Stimulated activated memory B cell treated with anti-CD40 and anti-IgM and Interleukin-4, amounts not matched to agents 10 μg/mL and 1 μg/mL and 100 μg/mL, for 72 hours (primary cell): ENCODE measurements around the gene WNK1.

ENCODE experiments used
- ATAC-seq: fragments of 150-1000 bp; cut with Tn5 transposase; 2 replicates; pipeline ENCODE4 v1.10.0; 2021
- H3K27ac Mint-ChIP-seq: one replicate; pipeline ENCODE4 v1.8.0; 2022; ENCODE audit warnings: mild to moderate bottlenecking, mixed read lengths
- H3K27me3 Mint-ChIP-seq: one replicate; pipeline ENCODE4 v1.8.0; 2022; ENCODE audit warnings: mixed read lengths
- H3K36me3 Mint-ChIP-seq: one replicate; pipeline ENCODE4 v1.8.0; 2022; ENCODE audit warnings: mixed read lengths
- H3K4me1 Mint-ChIP-seq: one replicate; pipeline ENCODE4 v1.8.0; 2022; ENCODE audit warnings: mixed read lengths
- H3K4me3 Mint-ChIP-seq: one replicate; pipeline ENCODE4 v1.8.0; 2022; ENCODE audit warnings: mild to moderate bottlenecking, moderate library complexity, mixed read lengths
- H3K9me3 Mint-ChIP-seq: one replicate; pipeline ENCODE4 v1.8.0; 2022; ENCODE audit warnings: mixed read lengths

The WNK1 gene

DNA sequence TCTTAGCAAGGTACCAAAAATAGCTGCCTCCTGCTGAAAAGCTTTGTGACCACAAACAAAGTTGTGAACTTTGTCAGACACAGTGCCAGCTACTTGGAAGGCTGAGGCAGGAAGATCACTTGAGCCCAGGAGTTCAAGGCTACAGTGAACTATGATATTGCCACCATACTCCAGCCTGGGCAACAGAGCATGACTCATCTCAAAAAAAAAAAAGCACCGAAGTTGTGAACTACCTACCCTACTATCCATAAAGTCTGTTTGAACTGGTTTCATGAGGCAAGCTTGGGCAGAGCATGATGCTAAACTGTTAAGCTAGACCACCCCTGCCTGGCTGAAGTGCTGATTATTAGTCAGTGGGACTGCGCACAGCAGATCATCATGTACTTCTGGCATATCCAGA lies 121.6 kb downstream of the WNK1 start:
- Mint-ChIP-seq H3K27ac (no peak overlapping the region), H3K4me1 (no peaks in the 10 kb centered on the region), H3K4me3 (no peak overlapping the region), H3K27me3 (no peaks in the 10 kb centered on the region), H3K36me3 (peaks cover 7% of the 10 kb centered on the region), H3K9me3 (no peaks in the 10 kb centered on the region)
- ATAC-seq, result no peak

DNA sequence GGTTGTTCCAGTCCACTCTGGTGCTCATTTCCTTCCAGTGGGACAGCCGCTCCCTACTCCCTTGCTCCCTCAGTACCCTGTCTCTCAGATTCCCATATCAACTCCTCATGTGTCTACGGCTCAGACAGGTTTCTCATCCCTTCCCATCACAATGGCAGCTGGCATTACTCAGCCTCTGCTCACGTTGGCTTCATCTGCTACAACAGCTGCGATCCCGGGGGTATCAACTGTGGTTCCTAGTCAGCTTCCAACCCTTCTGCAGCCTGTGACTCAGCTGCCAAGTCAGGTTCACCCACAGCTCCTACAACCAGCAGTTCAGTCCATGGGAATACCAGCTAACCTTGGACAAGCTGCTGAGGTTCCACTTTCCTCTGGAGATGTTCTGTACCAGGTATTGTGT lies 127.3 kb downstream of the WNK1 start:
- no peaks in the 10 kb centered on the region for H3K4me1 Mint-ChIP-seq
- H3K27ac Mint-ChIP-seq, result no peak overlapping the region
- H3K27me3 Mint-ChIP-seq, result no peaks in the 10 kb centered on the region
- no peak for ATAC-seq
- no peaks in the 10 kb centered on the region for H3K9me3 Mint-ChIP-seq
- H3K36me3 Mint-ChIP-seq, result peaks cover 45% of the 10 kb centered on the region
- H3K4me3 Mint-ChIP-seq, result no peak overlapping the region

DNA sequence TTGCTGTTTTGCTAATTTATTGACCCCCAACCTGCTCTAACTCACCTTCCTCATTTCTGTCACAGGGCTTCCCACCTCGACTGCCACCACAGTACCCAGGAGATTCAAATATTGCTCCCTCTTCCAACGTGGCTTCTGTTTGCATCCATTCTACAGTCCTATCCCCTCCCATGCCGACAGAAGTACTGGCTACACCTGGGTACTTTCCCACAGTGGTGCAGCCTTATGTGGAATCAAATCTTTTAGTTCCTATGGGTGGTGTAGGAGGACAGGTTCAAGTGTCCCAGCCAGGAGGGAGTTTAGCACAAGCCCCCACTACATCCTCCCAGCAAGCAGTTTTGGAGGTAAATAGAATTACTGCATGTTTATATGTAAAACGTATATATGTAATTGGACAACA lies 128.3 kb downstream of the WNK1 start:
- Mint-ChIP-seq H3K4me3 (no peak overlapping the region), H3K4me1 (no peaks in the 10 kb centered on the region), H3K36me3 (peaks cover 51% of the 10 kb centered on the region), H3K27me3 (no peaks in the 10 kb centered on the region), H3K27ac (no peak overlapping the region), H3K9me3 (no peaks in the 10 kb centered on the region)
- no peak for ATAC-seq

DNA sequence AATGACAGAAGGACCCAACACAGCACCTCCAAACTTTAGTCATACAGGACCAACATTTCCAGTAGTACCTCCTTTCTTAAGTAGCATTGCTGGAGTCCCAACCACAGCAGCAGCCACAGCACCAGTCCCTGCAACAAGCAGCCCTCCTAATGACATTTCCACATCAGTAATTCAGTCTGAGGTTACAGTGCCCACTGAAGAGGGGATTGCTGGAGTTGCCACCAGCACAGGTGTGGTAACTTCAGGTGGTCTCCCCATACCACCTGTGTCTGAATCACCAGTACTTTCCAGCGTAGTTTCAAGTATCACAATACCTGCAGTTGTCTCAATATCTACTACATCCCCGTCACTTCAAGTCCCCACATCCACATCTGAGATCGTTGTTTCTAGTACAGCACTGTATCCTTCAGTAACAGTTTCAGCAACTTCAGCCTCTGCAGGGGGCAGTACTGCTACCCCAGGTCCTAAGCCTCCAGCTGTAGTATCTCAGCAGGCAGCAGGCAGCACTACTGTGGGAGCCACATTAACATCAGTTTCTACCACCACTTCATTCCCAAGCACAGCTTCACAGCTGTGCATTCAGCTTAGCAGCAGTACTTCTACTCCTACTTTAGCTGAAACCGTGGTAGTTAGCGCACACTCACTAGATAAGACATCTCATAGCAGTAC lies 132.5 kb downstream of the WNK1 start:
- Mint-ChIP-seq H3K9me3 (no peaks in the 10 kb centered on the region), H3K27me3 (no peaks in the 10 kb centered on the region), H3K4me1 (no peaks in the 10 kb centered on the region), H3K27ac (peak overlapping the region; percentile 2), H3K4me3 (no peak overlapping the region), H3K36me3 (peaks cover 68% of the 10 kb centered on the region)
- no peak for ATAC-seq

DNA sequence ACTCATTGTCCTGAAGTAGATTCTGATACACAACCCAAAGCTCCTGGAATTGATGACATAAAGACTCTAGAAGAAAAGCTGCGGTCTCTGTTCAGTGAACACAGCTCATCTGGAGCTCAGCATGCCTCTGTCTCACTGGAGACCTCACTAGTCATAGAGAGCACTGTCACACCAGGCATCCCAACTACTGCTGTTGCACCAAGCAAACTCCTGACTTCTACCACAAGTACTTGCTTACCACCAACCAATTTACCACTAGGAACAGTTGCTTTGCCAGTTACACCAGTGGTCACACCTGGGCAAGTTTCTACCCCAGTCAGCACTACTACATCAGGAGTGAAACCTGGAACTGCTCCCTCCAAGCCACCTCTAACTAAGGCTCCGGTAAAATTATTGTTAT lies 133.3 kb downstream of the WNK1 start:
- Mint-ChIP-seq H3K36me3 (peaks cover 61% of the 10 kb centered on the region), H3K4me1 (no peaks in the 10 kb centered on the region), H3K4me3 (no peak overlapping the region), H3K9me3 (no peaks in the 10 kb centered on the region), H3K27me3 (no peaks in the 10 kb centered on the region), H3K27ac (peak overlapping the region; percentile 2)
- ATAC-seq, result no peak

DNA sequence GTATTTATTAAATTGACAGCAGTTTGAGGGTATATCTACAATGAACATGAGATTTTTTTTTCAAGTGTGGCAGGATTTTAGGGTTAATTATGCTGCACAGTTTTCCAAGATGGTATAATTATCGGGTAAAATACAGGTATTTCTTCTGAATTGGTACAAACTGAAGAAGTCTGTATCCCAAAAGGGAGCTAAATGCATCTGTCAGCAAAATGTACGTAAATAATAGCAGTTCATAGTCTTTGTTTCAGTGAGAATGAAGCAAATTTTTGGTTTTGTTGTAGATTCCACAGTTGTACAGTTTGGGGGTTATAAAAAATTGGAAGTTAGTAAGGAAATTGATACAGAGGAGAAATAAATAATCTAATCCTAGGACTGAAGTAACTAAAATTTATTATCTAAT lies 133.8 kb downstream of the WNK1 start:
- Mint-ChIP-seq H3K4me1 (no peaks in the 10 kb centered on the region), H3K36me3 (peaks cover 59% of the 10 kb centered on the region), H3K27me3 (no peaks in the 10 kb centered on the region), H3K27ac (no peak overlapping the region), H3K4me3 (no peak overlapping the region), H3K9me3 (no peaks in the 10 kb centered on the region)
- no peak for ATAC-seq

DNA sequence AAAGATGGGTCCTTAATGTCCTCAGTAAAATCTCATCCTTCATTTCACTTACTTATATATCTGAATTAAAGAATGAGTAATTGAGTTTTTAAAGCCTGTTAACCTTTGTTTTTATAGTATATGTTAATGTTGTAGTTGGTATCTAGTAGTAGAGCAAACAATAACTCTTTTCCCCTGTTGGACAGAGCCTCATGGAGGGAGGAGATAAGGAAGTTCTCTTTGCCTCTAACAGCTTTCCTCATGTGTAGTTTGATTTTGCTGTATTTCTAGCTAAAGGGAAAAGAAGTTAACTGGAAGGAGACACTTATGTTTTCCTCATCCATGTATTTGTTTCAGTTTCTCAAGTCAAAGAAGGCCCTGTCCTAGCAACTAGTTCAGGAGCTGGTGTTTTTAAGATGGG lies 141.8 kb downstream of the WNK1 start:
- no peak for ATAC-seq
- Mint-ChIP-seq H3K4me1 (no peaks in the 10 kb centered on the region), H3K9me3 (no peaks in the 10 kb centered on the region), H3K36me3 (peaks cover 31% of the 10 kb centered on the region), H3K4me3 (no peak overlapping the region), H3K27ac (no peak overlapping the region), H3K27me3 (no peaks in the 10 kb centered on the region)

DNA sequence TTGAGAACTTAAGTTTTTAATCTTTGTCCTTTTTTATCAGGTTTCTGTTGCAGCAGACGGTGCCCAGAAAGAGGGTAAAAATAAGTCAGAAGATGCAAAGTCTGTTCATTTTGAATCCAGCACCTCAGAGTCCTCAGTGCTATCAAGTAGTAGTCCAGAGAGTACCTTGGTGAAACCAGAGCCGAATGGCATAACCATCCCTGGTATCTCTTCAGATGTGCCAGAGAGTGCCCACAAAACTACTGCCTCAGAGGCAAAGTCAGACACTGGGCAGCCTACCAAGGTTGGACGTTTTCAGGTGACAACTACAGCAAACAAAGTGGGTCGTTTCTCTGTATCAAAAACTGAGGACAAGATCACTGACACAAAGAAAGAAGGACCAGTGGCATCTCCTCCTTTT lies 143.7 kb downstream of the WNK1 start:
- Mint-ChIP-seq H3K36me3 (peaks cover 41% of the 10 kb centered on the region), H3K4me1 (no peaks in the 10 kb centered on the region), H3K27me3 (no peaks in the 10 kb centered on the region), H3K27ac (no peak overlapping the region), H3K9me3 (no peaks in the 10 kb centered on the region), H3K4me3 (no peak overlapping the region)
- no peak for ATAC-seq

DNA sequence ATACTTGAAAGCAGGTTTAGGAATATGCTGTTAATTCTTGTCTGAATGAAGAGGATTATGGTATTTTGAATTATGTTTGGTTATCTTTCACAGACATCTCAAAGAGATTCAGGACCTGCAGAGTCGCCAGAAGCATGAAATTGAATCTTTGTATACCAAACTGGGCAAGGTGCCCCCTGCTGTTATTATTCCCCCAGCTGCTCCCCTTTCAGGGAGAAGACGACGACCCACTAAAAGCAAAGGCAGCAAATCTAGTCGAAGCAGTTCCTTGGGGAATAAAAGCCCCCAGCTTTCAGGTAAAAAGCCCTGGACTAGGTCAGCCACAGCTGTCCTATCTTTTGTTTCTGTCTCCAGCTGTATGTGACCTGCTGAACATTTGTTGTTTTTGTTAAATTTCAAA lies 145.0 kb downstream of the WNK1 start:
- Mint-ChIP-seq H3K9me3 (no peaks in the 10 kb centered on the region), H3K4me3 (no peak overlapping the region), H3K4me1 (no peaks in the 10 kb centered on the region), H3K36me3 (peaks cover 49% of the 10 kb centered on the region), H3K27ac (no peak overlapping the region), H3K27me3 (no peaks in the 10 kb centered on the region)
- no peak for ATAC-seq

DNA sequence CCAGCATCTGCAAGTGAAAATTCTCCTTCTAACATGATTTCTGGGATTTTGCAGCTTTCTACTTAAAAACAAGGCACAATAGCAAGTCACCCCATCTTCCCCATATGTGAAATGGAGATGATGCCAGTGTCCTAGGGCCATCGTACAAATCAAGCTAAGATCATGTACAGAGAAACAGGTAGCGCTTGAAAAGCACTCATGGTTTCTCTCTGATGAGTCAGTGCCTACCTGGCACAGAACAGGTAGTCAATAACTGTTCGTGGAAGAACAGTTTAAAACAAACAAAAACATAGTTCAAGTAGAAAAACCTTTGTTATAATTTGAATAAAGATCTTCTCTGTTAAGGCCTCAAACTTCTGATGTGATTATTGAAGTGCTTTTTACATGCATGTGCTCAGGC lies 150.2 kb downstream of the WNK1 start:
- ATAC-seq, result no peak
- H3K27ac Mint-ChIP-seq, result peak overlapping the region; percentile 48
- H3K9me3 Mint-ChIP-seq, result no peaks in the 10 kb centered on the region
- no peak overlapping the region for H3K4me3 Mint-ChIP-seq
- no peaks in the 10 kb centered on the region for H3K27me3 Mint-ChIP-seq
- H3K36me3 Mint-ChIP-seq, result peaks cover 81% of the 10 kb centered on the region
- peaks cover 5% of the 10 kb centered on the region for H3K4me1 Mint-ChIP-seq

DNA sequence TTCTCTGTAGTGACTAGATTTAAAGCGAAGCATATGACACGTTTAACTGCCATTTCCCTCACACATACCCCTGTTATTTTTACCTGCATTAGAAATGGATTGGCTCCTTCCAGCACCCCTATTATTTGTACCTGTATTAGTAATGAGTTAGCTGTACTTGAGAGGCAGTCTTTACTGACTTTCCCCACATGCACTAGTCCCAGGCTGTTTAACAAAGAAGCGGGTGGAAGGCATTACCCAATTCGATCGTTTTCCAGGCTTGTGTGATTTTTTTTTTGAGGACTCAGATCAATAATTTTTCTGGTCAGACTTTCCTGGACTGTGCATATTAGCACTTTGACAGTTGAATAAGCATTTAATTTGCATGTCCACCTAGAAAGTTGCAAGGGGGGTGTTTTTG lies 150.7 kb downstream of the WNK1 start:
- peaks cover 5% of the 10 kb centered on the region for H3K4me1 Mint-ChIP-seq
- H3K36me3 Mint-ChIP-seq, result peaks cover 82% of the 10 kb centered on the region
- H3K4me3 Mint-ChIP-seq, result no peak overlapping the region
- no peaks in the 10 kb centered on the region for H3K9me3 Mint-ChIP-seq
- no peaks in the 10 kb centered on the region for H3K27me3 Mint-ChIP-seq
- ATAC-seq, result no peak
- no peak overlapping the region for H3K27ac Mint-ChIP-seq

DNA sequence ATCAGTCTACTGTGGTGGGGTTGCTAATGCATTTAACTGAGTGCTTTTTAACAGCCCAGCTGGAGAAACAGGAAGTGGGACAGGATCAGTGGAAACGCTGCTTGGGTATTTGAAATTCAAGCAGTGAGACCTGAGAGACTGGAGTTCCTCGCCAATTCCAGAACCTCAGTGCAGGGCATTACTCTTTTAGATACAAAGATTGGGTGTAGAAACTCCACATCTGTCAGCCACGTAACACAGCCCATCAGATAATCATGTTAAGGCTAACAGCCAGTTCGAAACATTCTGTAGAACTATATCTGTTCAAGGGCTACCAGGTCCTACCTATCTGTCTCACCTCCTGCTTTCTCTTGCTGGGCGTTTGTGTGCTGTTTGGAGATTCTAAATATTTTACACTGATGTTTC lies 151.6 kb downstream of the WNK1 start:
- Mint-ChIP-seq H3K9me3 (no peaks in the 10 kb centered on the region), H3K4me1 (peaks cover 5% of the 10 kb centered on the region), H3K27ac (peak overlapping the region; percentile 66), H3K4me3 (no peak overlapping the region), H3K27me3 (no peaks in the 10 kb centered on the region), H3K36me3 (peaks cover 82% of the 10 kb centered on the region)
- ATAC-seq, result no peak

DNA sequence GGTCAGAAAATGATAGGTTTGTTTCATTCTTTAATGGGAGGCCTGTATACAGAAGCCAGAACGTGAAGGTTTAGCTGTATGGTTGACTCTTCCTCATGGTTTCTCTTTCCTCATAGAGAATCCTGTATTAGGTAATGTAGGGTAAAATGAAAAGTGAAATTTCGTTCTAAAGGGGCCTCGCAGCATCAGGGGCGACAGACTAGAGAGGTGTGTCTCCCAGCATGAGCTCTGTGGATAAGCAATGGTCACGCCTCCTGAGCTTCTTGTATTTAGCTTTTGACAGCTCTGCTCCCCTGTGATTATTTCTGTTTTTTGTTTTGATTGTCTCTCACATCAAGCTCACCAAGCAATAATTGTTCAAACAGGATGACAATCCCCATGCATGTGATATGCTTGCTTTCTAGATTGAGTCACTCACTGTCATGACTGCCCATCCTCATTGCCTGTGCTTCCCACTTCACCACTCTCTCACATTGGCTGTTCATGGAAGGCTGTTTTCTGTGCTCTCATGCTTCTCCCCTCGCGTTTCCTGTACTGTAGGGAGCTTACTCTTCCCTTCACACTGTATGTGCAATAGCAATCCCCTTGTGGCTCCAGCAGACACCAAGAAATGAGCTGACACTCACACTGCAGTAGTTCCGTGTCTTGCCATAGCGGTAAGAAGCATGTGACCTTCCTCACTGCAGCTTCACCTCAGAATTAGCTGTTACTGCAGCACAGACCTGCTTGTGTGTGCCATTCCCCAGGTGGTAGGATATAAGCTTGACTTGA lies 153.1 kb downstream of the WNK1 start:
- Mint-ChIP-seq H3K4me1 (peaks cover 5% of the 10 kb centered on the region), H3K9me3 (no peaks in the 10 kb centered on the region), H3K4me3 (no peak overlapping the region), H3K27me3 (no peaks in the 10 kb centered on the region), H3K27ac (peak overlapping the region; percentile 6), H3K36me3 (peaks cover 78% of the 10 kb centered on the region)
- ATAC-seq, result no peak

DNA sequence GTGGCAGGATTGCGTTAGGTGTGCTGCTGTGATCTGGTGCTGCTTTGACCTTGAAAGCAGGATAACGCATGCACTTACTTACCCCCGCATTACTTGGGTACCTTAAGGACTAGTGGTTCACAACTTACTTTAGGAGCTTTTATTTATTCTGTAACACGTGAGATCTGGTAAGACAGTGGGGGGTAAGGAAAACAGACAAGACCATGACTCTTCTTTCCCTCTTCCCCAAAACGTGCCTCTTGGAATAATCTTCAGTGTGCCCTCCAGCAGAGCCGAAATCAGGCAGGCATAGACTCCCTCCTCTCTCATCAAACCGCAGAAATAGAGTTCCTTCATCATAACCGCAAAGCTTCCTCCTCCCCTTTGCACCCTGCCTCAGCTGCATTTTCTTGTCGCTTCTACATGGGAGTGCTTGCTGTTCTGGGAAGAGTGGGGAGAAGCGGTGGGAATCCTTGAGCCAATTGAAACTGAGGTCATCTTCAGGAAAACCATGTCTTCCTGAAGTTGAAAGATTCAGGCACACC lies 153.7 kb downstream of the WNK1 start:
- Mint-ChIP-seq H3K4me1 (peaks cover 5% of the 10 kb centered on the region), H3K27me3 (no peaks in the 10 kb centered on the region), H3K9me3 (no peaks in the 10 kb centered on the region), H3K27ac (peak overlapping the region; percentile 6), H3K4me3 (no peak overlapping the region), H3K36me3 (peaks cover 74% of the 10 kb centered on the region)
- ATAC-seq, result no peak

DNA sequence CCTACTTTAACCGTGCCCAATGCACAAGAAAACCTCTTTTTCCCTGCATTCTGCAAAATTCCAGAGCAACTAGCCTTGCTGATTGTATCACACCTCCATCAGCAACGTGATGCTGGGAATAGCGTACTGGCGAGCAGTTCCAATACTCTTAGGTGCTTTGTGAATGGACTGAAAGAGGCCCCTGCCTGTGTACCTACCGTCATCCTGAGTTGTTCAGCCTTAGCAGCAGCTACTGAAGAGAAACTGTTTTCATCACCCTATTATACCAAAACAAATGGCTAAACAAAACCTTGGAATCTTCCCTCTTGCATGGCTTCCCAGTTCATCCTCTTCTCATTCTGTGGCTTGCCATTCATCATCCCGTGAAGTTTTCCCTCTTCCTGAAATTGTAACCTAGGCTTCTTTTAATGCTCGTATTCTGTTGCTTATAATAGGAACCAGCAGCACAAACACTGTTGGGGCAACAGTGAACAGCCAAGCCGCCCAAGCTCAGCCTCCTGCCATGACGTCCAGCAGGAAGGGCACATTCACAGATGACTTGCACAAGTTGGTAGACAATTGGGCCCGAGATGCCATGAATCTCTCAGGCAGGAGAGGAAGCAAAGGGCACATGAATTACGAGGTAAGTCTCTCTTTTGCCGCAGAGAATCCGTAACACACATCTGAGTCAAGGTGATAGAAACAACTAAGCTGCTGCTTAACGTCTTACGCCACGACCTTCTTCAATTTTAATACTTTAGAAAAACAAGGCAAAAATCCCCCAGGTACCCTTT lies 155.2 kb downstream of the WNK1 start:
- Mint-ChIP-seq H3K27me3 (no peaks in the 10 kb centered on the region), H3K27ac (no peak overlapping the region), H3K4me1 (peaks cover 5% of the 10 kb centered on the region), H3K36me3 (peaks cover 60% of the 10 kb centered on the region), H3K9me3 (no peaks in the 10 kb centered on the region), H3K4me3 (no peak overlapping the region)
- no peak for ATAC-seq
